Astrocyte (in vitro differentiated cells and primary cell): ENCODE measurements around the gene HADHB. TPM values are rescaled to one million over a fixed set of nuclear protein-coding genes. Genes with fewer than 3 reads are reported as not detected.
A peak's percentile ranks its signal among the peaks of the same experiment; 100 is the strongest.

Experiments used
- DNase-seq: peaks from one replicate; pipeline ENCODE4 v3.0.0-alpha.2; 2010; ENCODE audit warnings: low read depth
- FAIRE-seq: peaks from 2 replicates; lab custom pipeline; 2011; peaks lifted over from hg19 to GRCh38; lab: Jason Lieb, UNC
- H2AFZ ChIP-seq: 2 replicates; pipeline ENCODE4 v1.6.0; 2012; ENCODE audit warnings: low read depth, low read length, inconsistent platforms
- H3K27ac ChIP-seq: 2 replicates; pipeline ENCODE4 v1.5.1; 2011; ENCODE audit warnings: low read depth, low read length, inconsistent platforms
- H3K27me3 ChIP-seq: 2 replicates; pipeline ENCODE4 v1.6.0; 2011; ENCODE audit warnings: low read length, inconsistent platforms; ENCODE audit not compliant: insufficient read depth
- H3K36me3 ChIP-seq: 2 replicates; pipeline ENCODE4 v1.5.1; 2011; ENCODE audit warnings: low read length, inconsistent platforms; ENCODE audit not compliant: insufficient read depth
- H3K4me1 ChIP-seq: 2 replicates; pipeline ENCODE4 v1.5.1; 2011; ENCODE audit warnings: low read length, inconsistent platforms; ENCODE audit not compliant: insufficient read depth
- H3K4me2 ChIP-seq: 2 replicates; pipeline ENCODE4 v1.6.0; 2012; ENCODE audit warnings: low read length, inconsistent platforms
- H3K4me3 ChIP-seq: 2 replicates; pipeline ENCODE4 v1.5.1; 2011; ENCODE audit warnings: low read depth, mild to moderate bottlenecking, low read length, inconsistent platforms; ENCODE audit not compliant: insufficient read depth
- H3K79me2 ChIP-seq: 2 replicates; pipeline ENCODE4 v1.6.0; 2012; ENCODE audit warnings: mild to moderate bottlenecking, low read length, inconsistent platforms; ENCODE audit not compliant: insufficient read depth
- H3K9ac ChIP-seq: 2 replicates; pipeline ENCODE4 v1.6.0; 2012; ENCODE audit warnings: mild to moderate bottlenecking, low read length, inconsistent platforms
- H3K9me3 ChIP-seq: 2 replicates; pipeline ENCODE4 v1.5.1; 2012; ENCODE audit warnings: low read depth, mild to moderate bottlenecking, low read length, inconsistent platforms; ENCODE audit not compliant: insufficient read depth
- H4K20me1 ChIP-seq: 2 replicates; pipeline ENCODE4 v1.6.0; 2012; ENCODE audit warnings: low read length, inconsistent platforms; ENCODE audit not compliant: insufficient read depth
- H3K27ac Mint-ChIP-seq: one replicate; pipeline ENCODE4 v1.8.0; 2021; ENCODE audit warnings: mild to moderate bottlenecking, mixed read lengths; ENCODE audit not compliant: unreplicated experiment
- H3K27me3 Mint-ChIP-seq: one replicate; pipeline ENCODE4 v1.8.0; 2021; ENCODE audit warnings: low read depth, mixed read lengths; ENCODE audit not compliant: unreplicated experiment
- H3K36me3 Mint-ChIP-seq: one replicate; pipeline ENCODE4 v1.8.0; 2021; ENCODE audit warnings: low read depth, mixed read lengths; ENCODE audit not compliant: unreplicated experiment
- H3K4me1 Mint-ChIP-seq: one replicate; pipeline ENCODE4 v1.8.0; 2021; ENCODE audit warnings: low read depth, mixed read lengths; ENCODE audit not compliant: unreplicated experiment
- H3K4me3 Mint-ChIP-seq: one replicate; pipeline ENCODE4 v1.8.0; 2021; ENCODE audit warnings: mild to moderate bottlenecking, moderate library complexity, mixed read lengths; ENCODE audit not compliant: unreplicated experiment
- H3K9me3 Mint-ChIP-seq: one replicate; pipeline ENCODE4 v1.8.0; 2021; ENCODE audit warnings: mild to moderate bottlenecking, mixed read lengths; ENCODE audit not compliant: unreplicated experiment
- EZH2 ChIP-seq: IDR thresholded peaks from 2 replicates; pipeline ENCODE4 v1.6.1; 2012; ENCODE audit warnings: mild to moderate bottlenecking, low read length, inconsistent platforms; ENCODE audit not compliant: insufficient read depth
- total RNA-seq: library from RNA; stranded (reverse); gene quantifications from 2 replicates; pipeline ENCODE4 v1.2.1, GENCODE V29; 2021
- TF ChIP-seq, protein P1 (sequence below): IDR thresholded peaks from 2 replicates; pipeline ENCODE4 v1.5.1; 2011; ENCODE audit warnings: low read depth, mild to moderate bottlenecking, inconsistent platforms, low read length, moderate library complexity; ENCODE audit not compliant: insufficient read depth

The HADHB gene
- total RNA-seq, 1 donor from 2014 or later, result 109 TPM

- H3K4me3 ChIP-seq, result no peak overlapping the region
- no peak overlapping the region for H3K27ac ChIP-seq
- no peaks in the 10 kb centered on the region for H4K20me1 ChIP-seq
- H3K27me3 ChIP-seq, result no peaks in the 10 kb centered on the region
- H2AFZ ChIP-seq, result no peak overlapping the region
- Mint-ChIP-seq H3K27me3 (peaks cover 8% of the 10 kb centered on the region), H3K4me1 (peaks cover 5% of the 10 kb centered on the region), H3K27ac (peak overlapping the region; percentile 7), H3K36me3 (no peaks in the 10 kb centered on the region), H3K9me3 (no peaks in the 10 kb centered on the region), H3K4me3 (no peak overlapping the region)
- H3K79me2 ChIP-seq, result no peaks in the 10 kb centered on the region
- FAIRE-seq (no peak), DNase-seq (no peak)
- H3K36me3 ChIP-seq, result no peaks in the 10 kb centered on the region
- no peaks in the 10 kb centered on the region for H3K4me1 ChIP-seq
- H3K9me3 ChIP-seq, result no peaks in the 10 kb centered on the region
- H3K9ac ChIP-seq, result no peak overlapping the region
- no peak for TF ChIP-seq EZH2
- TF ChIP-seq, protein P1, sequence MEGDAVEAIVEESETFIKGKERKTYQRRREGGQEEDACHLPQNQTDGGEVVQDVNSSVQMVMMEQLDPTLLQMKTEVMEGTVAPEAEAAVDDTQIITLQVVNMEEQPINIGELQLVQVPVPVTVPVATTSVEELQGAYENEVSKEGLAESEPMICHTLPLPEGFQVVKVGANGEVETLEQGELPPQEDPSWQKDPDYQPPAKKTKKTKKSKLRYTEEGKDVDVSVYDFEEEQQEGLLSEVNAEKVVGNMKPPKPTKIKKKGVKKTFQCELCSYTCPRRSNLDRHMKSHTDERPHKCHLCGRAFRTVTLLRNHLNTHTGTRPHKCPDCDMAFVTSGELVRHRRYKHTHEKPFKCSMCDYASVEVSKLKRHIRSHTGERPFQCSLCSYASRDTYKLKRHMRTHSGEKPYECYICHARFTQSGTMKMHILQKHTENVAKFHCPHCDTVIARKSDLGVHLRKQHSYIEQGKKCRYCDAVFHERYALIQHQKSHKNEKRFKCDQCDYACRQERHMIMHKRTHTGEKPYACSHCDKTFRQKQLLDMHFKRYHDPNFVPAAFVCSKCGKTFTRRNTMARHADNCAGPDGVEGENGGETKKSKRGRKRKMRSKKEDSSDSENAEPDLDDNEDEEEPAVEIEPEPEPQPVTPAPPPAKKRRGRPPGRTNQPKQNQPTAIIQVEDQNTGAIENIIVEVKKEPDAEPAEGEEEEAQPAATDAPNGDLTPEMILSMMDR, result no peak
- H3K4me2 ChIP-seq, result no peak overlapping the region
Measured at GRCh38 chr2:26324903-26325302, 80.2 kb downstream of the HADHB start.

DNA sequence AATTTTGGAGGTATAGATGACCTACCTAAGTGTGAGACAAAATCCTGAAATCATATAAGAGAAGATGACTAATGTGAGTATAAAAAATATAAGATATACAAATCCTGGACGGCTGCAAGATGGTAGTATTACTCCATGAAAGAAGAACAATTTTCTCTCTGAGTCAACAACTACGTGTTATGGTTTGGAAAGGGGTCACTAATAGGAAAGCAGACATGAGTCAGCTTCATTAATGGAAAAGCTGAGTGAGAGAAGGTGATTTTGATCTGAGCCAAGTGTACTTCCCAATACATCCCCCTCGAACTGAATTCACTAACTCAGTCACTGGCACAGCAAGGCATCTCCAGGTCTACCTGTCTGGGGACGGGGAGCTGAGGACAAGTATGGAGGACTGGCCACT, 81.1 kb downstream of the HADHB start:
- no peak overlapping the region for H3K9ac ChIP-seq
- H3K79me2 ChIP-seq, result no peaks in the 10 kb centered on the region
- no peak overlapping the region for H3K4me3 Mint-ChIP-seq
- H3K36me3 Mint-ChIP-seq, result no peaks in the 10 kb centered on the region
- no peak overlapping the region for H3K27ac ChIP-seq
- no peaks in the 10 kb centered on the region for H4K20me1 ChIP-seq
- peak; percentile 59 for DNase-seq
- no peaks in the 10 kb centered on the region for H3K4me1 ChIP-seq
- H2AFZ ChIP-seq, result no peak overlapping the region
- H3K36me3 ChIP-seq, result no peaks in the 10 kb centered on the region
- peaks cover 8% of the 10 kb centered on the region for H3K27me3 Mint-ChIP-seq
- H3K4me3 ChIP-seq, result no peak overlapping the region
- no peaks in the 10 kb centered on the region for H3K9me3 Mint-ChIP-seq
- no peak for FAIRE-seq
- TF ChIP-seq EZH2, result no peak
- TF ChIP-seq, protein P1, result no peak
- H3K9me3 ChIP-seq, result no peaks in the 10 kb centered on the region
- H3K4me2 ChIP-seq, result no peak overlapping the region
- H3K27me3 ChIP-seq, result no peaks in the 10 kb centered on the region
- H3K4me1 Mint-ChIP-seq, result peaks cover 5% of the 10 kb centered on the region
- no peak overlapping the region for H3K27ac Mint-ChIP-seq

- no peak overlapping the region for H2AFZ ChIP-seq
- no peaks in the 10 kb centered on the region for H3K9me3 Mint-ChIP-seq
- no peak overlapping the region for H3K4me3 Mint-ChIP-seq
- no peaks in the 10 kb centered on the region for H3K36me3 ChIP-seq
- no peaks in the 10 kb centered on the region for H3K27me3 ChIP-seq
- FAIRE-seq (no peak), DNase-seq (no peak)
- peaks cover 3% of the 10 kb centered on the region for H3K27me3 Mint-ChIP-seq
- no peaks in the 10 kb centered on the region for H3K4me1 ChIP-seq
- no peak overlapping the region for H3K9ac ChIP-seq
- H3K4me1 Mint-ChIP-seq, result peaks cover 5% of the 10 kb centered on the region
- no peak overlapping the region for H3K27ac ChIP-seq
- H3K9me3 ChIP-seq, result no peaks in the 10 kb centered on the region
- no peak overlapping the region for H3K4me3 ChIP-seq
- TF ChIP-seq EZH2, result no peak
- TF ChIP-seq, protein P1, result no peak
- H3K36me3 Mint-ChIP-seq, result no peaks in the 10 kb centered on the region
- no peak overlapping the region for H3K27ac Mint-ChIP-seq
- H4K20me1 ChIP-seq, result no peaks in the 10 kb centered on the region
- no peaks in the 10 kb centered on the region for H3K79me2 ChIP-seq
- H3K4me2 ChIP-seq, result no peak overlapping the region
Measured at GRCh38 chr2:26326514-26326913, 81.8 kb downstream of the HADHB start.
